ENCODE data around the gene P3R3URF.

- TF ChIP-seq CTCF (IDR thresholded peaks at IDR 0.05; ENCODE audit: insufficient read depth, low read length, poor library complexity, severe bottlenecking) (no peak), EZH2phosphoT487 (conservative IDR thresholded peaks at IDR 0.05; ENCODE audit: low read length) (no peak)
Measured at GRCh38 chr1:46174448-46175231, 1.6 kb downstream of the P3R3URF start, which contains the start of gene TSPAN1.
